DND-41 (cell line): ENCODE data around the gene ERP27.

Experiments
- CTCF ChIP-seq: IDR thresholded peaks from 2 replicates; pipeline ENCODE4 v1.5.1; 2012; ENCODE audit warnings: borderline replicate concordance, low read length, moderate library complexity, mild to moderate bottlenecking; ENCODE audit not compliant: poor library complexity, severe bottlenecking; ENCODE audit errors: extremely low read depth
- EZH2 ChIP-seq: IDR thresholded peaks from 3 replicates; pipeline ENCODE4 v1.6.1; 2012; ENCODE audit warnings: borderline replicate concordance, low read depth, mild to moderate bottlenecking, moderate library complexity, low read length, inconsistent platforms; ENCODE audit not compliant: severe bottlenecking

- no peak for TF ChIP-seq CTCF
- no peak for TF ChIP-seq EZH2
Observed at GRCh38 chr12:14920475-14921126, 17.7 kb downstream of the ERP27 start.
